SK-N-SH (cell line): ENCODE results near the gene ZNF516.

Experiments used
- EZH2phosphoT487 ChIP-seq: fragments of 200-600 bp; sonication (generic); IDR thresholded peaks from 2 replicates; pipeline ENCODE4 v1.6.1; 2017; ENCODE audit warnings: low read depth, mixed run types, mild to moderate bottlenecking, antibody characterized with exemption, moderate library complexity, borderline replicate concordance
- FOSL2 ChIP-seq: IDR thresholded peaks from 2 replicates; pipeline ENCODE4 v1.4.0; 2012; ENCODE audit warnings: low read depth, mild to moderate bottlenecking, moderate library complexity, borderline replicate concordance
- FOXM1 ChIP-seq: IDR thresholded peaks from 2 replicates; pipeline ENCODE4 v1.4.0; 2012; ENCODE audit warnings: low read depth, mild to moderate bottlenecking
- POLR2AphosphoS5 ChIP-seq: IDR thresholded peaks from 2 replicates; pipeline ENCODE4 v1.6.1; 2012; ENCODE audit warnings: low read depth, low read length
- TF ChIP-seq, protein P1 (sequence below): fragments of 200-600 bp; sonication (generic); IDR thresholded peaks from 2 replicates; pipeline ENCODE4 v1.6.1; 2017; ENCODE audit warnings: antibody characterized with exemption, mild to moderate bottlenecking, moderate library complexity

DNA sequence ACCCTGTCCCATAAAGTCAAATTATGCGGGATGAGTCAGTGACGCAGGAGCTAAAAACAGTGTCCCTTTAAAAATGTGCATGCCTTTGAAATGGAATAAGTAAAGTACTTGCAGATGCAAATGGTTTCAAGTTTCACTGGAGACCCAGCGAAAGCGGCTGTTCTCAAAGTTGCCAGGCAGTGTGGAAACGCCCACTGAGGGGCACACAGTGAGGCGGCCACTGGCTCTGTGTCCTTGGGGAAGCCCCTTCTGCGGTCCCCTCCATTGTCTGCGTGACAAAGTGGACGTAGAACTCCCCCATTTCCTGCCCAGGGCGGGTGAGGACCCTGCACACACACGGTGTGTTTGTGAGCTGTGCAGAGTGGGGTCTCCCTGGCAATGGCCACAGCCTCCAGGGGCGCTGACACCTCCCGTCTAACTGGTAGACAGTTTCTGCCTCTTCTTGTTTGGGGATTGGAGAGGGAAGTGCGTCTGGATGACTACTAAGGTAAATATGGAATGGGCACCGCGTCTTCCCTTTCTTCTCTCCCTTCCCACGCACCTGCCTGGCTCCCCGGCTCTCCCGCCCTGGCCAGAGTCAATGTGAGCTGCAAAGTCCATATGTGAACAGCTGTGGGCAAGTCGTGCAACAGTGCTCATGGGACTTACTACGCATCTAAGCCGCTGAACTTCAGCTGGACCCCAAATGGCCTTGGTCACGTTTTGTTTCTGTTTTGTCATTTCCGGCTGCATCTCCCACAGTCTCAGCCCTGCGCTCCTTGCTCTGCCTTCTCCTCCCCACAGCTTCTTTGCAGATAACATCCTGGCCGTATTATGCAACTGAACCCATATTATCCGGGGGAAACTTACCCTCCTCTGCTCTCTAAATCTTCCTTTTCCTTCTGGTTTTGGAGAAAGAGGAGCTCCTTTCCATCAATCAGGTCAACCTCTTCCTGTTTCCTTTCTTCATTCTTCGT lies 33.7 kb upstream of the ZNF516 start:
- TF ChIP-seq, protein P1, sequence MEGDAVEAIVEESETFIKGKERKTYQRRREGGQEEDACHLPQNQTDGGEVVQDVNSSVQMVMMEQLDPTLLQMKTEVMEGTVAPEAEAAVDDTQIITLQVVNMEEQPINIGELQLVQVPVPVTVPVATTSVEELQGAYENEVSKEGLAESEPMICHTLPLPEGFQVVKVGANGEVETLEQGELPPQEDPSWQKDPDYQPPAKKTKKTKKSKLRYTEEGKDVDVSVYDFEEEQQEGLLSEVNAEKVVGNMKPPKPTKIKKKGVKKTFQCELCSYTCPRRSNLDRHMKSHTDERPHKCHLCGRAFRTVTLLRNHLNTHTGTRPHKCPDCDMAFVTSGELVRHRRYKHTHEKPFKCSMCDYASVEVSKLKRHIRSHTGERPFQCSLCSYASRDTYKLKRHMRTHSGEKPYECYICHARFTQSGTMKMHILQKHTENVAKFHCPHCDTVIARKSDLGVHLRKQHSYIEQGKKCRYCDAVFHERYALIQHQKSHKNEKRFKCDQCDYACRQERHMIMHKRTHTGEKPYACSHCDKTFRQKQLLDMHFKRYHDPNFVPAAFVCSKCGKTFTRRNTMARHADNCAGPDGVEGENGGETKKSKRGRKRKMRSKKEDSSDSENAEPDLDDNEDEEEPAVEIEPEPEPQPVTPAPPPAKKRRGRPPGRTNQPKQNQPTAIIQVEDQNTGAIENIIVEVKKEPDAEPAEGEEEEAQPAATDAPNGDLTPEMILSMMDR, result no peak
- TF ChIP-seq FOXM1 (no peak), FOSL2 (no peak), POLR2AphosphoS5 (no peak), EZH2phosphoT487 (no peak)
